Epithelial cell of alveolus of lung (primary cell): ENCODE measurements around the gene PRDM13. TPM values are rescaled to one million over a fixed set of nuclear protein-coding genes. Genes with fewer than 3 reads are reported as not detected.

Experiments
- total RNA-seq: library from RNA; depleted of rRNA; stranded (reverse); fragments of >200 nt; gene quantifications from 2 replicates; pipeline ENCODE4 v1.2.1, GENCODE V29; 2015

Gene PRDM13
- total RNA-seq, result not detected in 2 replicates

GRCh38 chr6:99606656-99607415 is at the start of gene PRDM13:
PRDM13 (plus strand) TSS chr6:99606833; CDS start chr6:99607035, 202 bp downstream.

GRCh38 chr6:99568103-99568933 is 38.3 kb upstream of the PRDM13 start, which contains the start of gene CCNC:
CCNC (minus strand) TSS chr6:99568660; CDS start chr6:99568527, 133 bp downstream.

Other genes with a start within 250 kb of the PRDM13 start
- gene COQ3, start 212.6 kb upstream of the PRDM13 start, total RNA-seq, result 4.1 and 7.8 TPM in 2 replicates
- gene PNISR, start 181.5 kb upstream of the PRDM13 start, total RNA-seq, result 24.8 and 68.7 TPM in 2 replicates
- 5.6 and 8.6 TPM in 2 replicates for gene USP45, start 91.4 kb upstream of the PRDM13 start, total RNA-seq
- 50.0 and 52.2 TPM in 2 replicates for gene CCNC, start 38.2 kb upstream of the PRDM13 start, total RNA-seq